Measurements from ENCODE around the gene NFX1.

GRCh38 chr9:33307067-33307466 lies 16.8 kb downstream of the NFX1 start:
- TF ChIP-seq SIN3A (IDR thresholded peaks at IDR 0.05; ENCODE audit: borderline replicate concordance, insufficient read depth, low read length), result no peak
- no peak for TF ChIP-seq POLR2AphosphoS5 (IDR thresholded peaks at IDR 0.05; ENCODE audit: low read depth, low read length)
- TF ChIP-seq TAF1 (IDR thresholded peaks at IDR 0.05; ENCODE audit: borderline replicate concordance, insufficient read depth, low read length), result no peak

Data from PFSK-1 (cell line).